Kidney (tissue), 14 donors: ENCODE measurements around the gene RHEX. TPM values are rescaled to one million over a fixed set of nuclear protein-coding genes. Genes with fewer than 3 reads are reported as not detected.

Experiments
- DNase-seq, 5 donors: peaks; one replicate each; pipeline ENCODE4 v3.0.0-alpha.2; 2013 to 2020
- FAIRE-seq: peaks from 2 replicates; lab custom pipeline; 2012; peaks lifted over from hg19 to GRCh38; lab: Jason Lieb, UNC
- H3K27ac ChIP-seq, 2 donors: one replicate each; pipeline ENCODE4 v1.7.0; 2013; ENCODE audit warnings: low read depth in 2 of 2, low read length in 2 of 2, inconsistent platforms in 1 of 2
- H3K27me3 ChIP-seq: one replicate; pipeline ENCODE4 v1.7.1; 2013; ENCODE audit warnings: low read length, inconsistent platforms; ENCODE audit not compliant: control insufficient read depth, insufficient read depth
- H3K36me3 ChIP-seq, 3 donors: one replicate each; pipeline versions ENCODE4 v1.7.0 to v1.7.1; 2013; ENCODE audit warnings: low read length in 3 of 3, control low read depth in 1 of 3, inconsistent platforms in 1 of 3; ENCODE audit not compliant: insufficient read depth in 3 of 3, control insufficient read depth in 2 of 3
- H3K4me1 ChIP-seq, 3 donors: one replicate each; pipeline versions ENCODE4 v1.7.0 to v1.7.1; 2013; ENCODE audit warnings: low read length in 3 of 3, inconsistent platforms in 1 of 3, low read depth in 1 of 3; ENCODE audit not compliant: control insufficient read depth in 2 of 3, insufficient read depth in 2 of 3
- H3K4me3 ChIP-seq, 3 donors: one replicate each; pipeline versions ENCODE4 v1.7.0 to v1.8.1; 2013; ENCODE audit warnings: low read length in 3 of 3, control low read depth in 1 of 3, inconsistent platforms in 1 of 3
- H3K9ac ChIP-seq, 3 donors: one replicate each; pipeline versions ENCODE4 v1.7.0 to v1.7.1; 2013; ENCODE audit warnings: low read length in 3 of 3, control low read depth in 1 of 3, inconsistent platforms in 1 of 3
- H3K9me3 ChIP-seq, 3 donors: one replicate each; pipeline versions ENCODE4 v1.7.0 to v1.7.1; 2013; ENCODE audit warnings: low read length in 3 of 3, control low read depth in 1 of 3, inconsistent platforms in 1 of 3; ENCODE audit not compliant: control insufficient read depth in 2 of 3, insufficient read depth in 1 of 3
- intact Hi-C: fragments of 100-400 bp; cut with DNase I; formaldehyde crosslinking; loops from one replicate; pipeline ENCODE4 v1.11.1; 2022
- polyA plus RNA-seq: library from polyadenylated mRNA; stranded (reverse); fragments of 350-450 nt; fragmentation: Illumina TruSeq; extraction: RNeasy Lipid Tissue Mini Kit (QIAGEN cat#74804); gene quantifications from one replicate; pipeline ENCODE4 v1.2.3, GENCODE V29; 2014; ENCODE audit warnings: low read depth, low replicate concordance; ENCODE audit not compliant: insufficient read depth
- total RNA-seq: library from RNA; stranded (reverse); fragmentation: NEBNext Ultra II Directional; extraction: Animal tissue kit (Norgen Biotek cat#: 25700); gene quantifications from one replicate; pipeline ENCODE4 v1.2.1, GENCODE V29; 2021
- TF ChIP-seq, protein P1 (sequence below): IDR thresholded peaks from 3 replicates; pipeline ENCODE4 v1.5.1; 2012; ENCODE audit warnings: mild to moderate bottlenecking, moderate library complexity, borderline replicate concordance; ENCODE audit not compliant: insufficient read depth; ENCODE audit errors: extremely low read depth
- donor health status: control.
- donor health status: control.
- donor health status: control.
- donor health status: control.
- donor health status: control.
- donor health status: DM: yes; HTN: yes; CAD: no.
- donor health status: Normal renal cell carcinoma (clear cell type).

Gene RHEX
- total and polyA plus RNA-seq, 2 donors from 2014 or later = 10.2 to 39.5 TPM

- H3K27ac ChIP-seq = no peak overlapping the region
- no peaks in the 10 kb centered on the region for H3K9me3 ChIP-seq
- H3K4me3 ChIP-seq = no peak overlapping the region
- FAIRE-seq = no peak
- no peaks in the 10 kb centered on the region for H3K27me3 ChIP-seq
- TF ChIP-seq, protein P1, sequence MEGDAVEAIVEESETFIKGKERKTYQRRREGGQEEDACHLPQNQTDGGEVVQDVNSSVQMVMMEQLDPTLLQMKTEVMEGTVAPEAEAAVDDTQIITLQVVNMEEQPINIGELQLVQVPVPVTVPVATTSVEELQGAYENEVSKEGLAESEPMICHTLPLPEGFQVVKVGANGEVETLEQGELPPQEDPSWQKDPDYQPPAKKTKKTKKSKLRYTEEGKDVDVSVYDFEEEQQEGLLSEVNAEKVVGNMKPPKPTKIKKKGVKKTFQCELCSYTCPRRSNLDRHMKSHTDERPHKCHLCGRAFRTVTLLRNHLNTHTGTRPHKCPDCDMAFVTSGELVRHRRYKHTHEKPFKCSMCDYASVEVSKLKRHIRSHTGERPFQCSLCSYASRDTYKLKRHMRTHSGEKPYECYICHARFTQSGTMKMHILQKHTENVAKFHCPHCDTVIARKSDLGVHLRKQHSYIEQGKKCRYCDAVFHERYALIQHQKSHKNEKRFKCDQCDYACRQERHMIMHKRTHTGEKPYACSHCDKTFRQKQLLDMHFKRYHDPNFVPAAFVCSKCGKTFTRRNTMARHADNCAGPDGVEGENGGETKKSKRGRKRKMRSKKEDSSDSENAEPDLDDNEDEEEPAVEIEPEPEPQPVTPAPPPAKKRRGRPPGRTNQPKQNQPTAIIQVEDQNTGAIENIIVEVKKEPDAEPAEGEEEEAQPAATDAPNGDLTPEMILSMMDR = no peak
- H3K9ac ChIP-seq = no peak overlapping the region
- H3K36me3 ChIP-seq = no peaks in the 10 kb centered on the region
- no peak for DNase-seq
- intact Hi-C loops = no loop called here
- no peaks in the 10 kb centered on the region for H3K4me1 ChIP-seq
These were observed 78.1 kb downstream of the RHEX start for GRCh38 chr1:206131037-206131436.

DNA sequence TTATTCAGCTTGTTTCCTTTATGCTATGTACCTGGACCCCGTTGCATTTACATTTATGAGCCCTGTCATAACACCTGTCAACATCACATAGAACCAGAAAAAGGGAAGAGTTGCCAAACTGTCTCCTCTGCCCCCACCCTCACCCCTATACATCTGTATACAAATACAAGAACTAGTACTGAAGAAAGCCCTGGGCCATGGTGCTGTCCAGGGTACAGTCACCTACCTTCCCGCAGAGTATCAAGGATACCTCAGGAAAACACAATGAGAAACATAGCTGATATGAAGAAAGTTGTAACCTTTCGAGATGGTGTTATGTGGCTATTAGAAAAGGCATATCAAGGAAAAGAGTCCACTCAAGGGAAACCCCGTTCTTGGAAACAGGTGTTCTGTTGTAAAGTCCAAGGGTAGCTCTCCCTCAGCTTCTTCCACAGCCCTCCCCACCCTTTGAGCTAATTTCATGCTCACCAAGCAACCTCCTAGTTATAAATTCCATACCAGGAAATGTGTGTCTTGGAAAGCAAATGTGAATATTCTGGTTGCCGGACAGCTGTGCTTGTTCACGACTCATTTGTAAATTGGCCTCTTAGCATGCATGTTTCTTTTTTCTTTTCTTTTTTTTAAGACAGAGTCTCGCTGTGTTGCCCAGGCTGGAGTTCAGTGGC, 80.9 kb downstream of the RHEX start:
- Histone ChIP-seq H3K27me3 (no peaks in the 10 kb centered on the region), H3K4me1 (no peaks in the 10 kb centered on the region), H3K4me3 (no peak overlapping the region), H3K36me3 (no peaks in the 10 kb centered on the region), H3K9me3 (no peaks in the 10 kb centered on the region), H3K9ac (no peak overlapping the region), H3K27ac (no peak overlapping the region)
- intact Hi-C loops = no loop called here
- TF ChIP-seq, protein P1 = no peak
- DNase-seq (no peak), FAIRE-seq (no peak)

DNA sequence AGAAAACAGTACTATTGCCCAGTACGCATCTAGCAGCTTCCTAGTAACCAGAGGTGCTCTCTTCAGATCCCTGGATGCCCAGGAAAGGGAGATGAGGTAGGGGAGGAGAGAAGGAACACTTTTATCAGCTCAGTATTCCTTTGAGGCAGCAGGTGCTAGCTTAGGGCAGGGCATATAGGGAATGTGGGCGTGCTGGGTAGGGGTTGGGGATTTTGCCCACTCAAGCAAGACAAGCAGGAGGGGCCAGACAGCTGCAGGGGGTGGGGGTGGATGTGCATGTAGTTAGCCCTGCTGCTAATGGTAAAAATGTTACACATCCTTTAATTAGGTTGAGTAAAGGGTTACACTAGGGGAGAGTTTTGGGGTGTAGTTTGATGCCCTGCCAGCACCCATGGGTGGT, 82.3 kb downstream of the RHEX start:
- Histone ChIP-seq H3K4me1 (no peaks in the 10 kb centered on the region), H3K9me3 (no peaks in the 10 kb centered on the region), H3K4me3 (no peak overlapping the region), H3K9ac (no peak overlapping the region), H3K27ac (no peak overlapping the region), H3K36me3 (no peaks in the 10 kb centered on the region), H3K27me3 (no peaks in the 10 kb centered on the region)
- intact Hi-C loops = no loop called here
- no peak for FAIRE-seq
- TF ChIP-seq, protein P1 = no peak
- DNase-seq = peak in 1 of 5 donors; percentile 23

GRCh38 chr1:206136241-206136640, 83.3 kb downstream of the RHEX start:
- intact Hi-C loops = no loop called here
- H3K9ac ChIP-seq = no peak overlapping the region
- TF ChIP-seq, protein P1 = no peak
- H3K9me3 ChIP-seq = no peaks in the 10 kb centered on the region
- H3K36me3 ChIP-seq = no peaks in the 10 kb centered on the region
- DNase-seq = no peak
- no peak overlapping the region for H3K4me3 ChIP-seq
- H3K27ac ChIP-seq = no peak overlapping the region
- no peaks in the 10 kb centered on the region for H3K27me3 ChIP-seq
- no peak for FAIRE-seq
- H3K4me1 ChIP-seq = no peaks in the 10 kb centered on the region
